HEK293 (cell line): Measurements from ENCODE around the gene C6orf47.

Source experiments
- EGR2 ChIP-seq: fragments of 450-650 bp; formaldehyde crosslinking; IDR thresholded peaks from 2 replicates; pipeline ENCODE4 v1.5.1; 2016; ENCODE audit warnings: low read depth, missing biosample characterization, missing genetic modification characterization
- ZNF37A ChIP-seq: fragments of 450-650 bp; IDR thresholded peaks from 2 replicates; pipeline ENCODE4 v1.5.1; 2018; ENCODE audit warnings: missing biosample characterization, missing genetic modification characterization
- ZNF433 ChIP-seq: fragments of 450-650 bp; formaldehyde crosslinking; IDR thresholded peaks from 2 replicates; pipeline ENCODE4 v1.5.1; 2016; ENCODE audit warnings: missing biosample characterization, missing genetic modification characterization, low read depth
- ZNF501 ChIP-seq: fragments of 450-650 bp; formaldehyde crosslinking; IDR thresholded peaks from 2 replicates; pipeline ENCODE4 v1.5.1; 2016; ENCODE audit warnings: missing biosample characterization, missing genetic modification characterization
- ZNF600 ChIP-seq: fragments of 450-650 bp; formaldehyde crosslinking; IDR thresholded peaks from 2 replicates; pipeline ENCODE4 v1.5.1; 2016; ENCODE audit warnings: missing biosample characterization, missing genetic modification characterization
- ZNF677 ChIP-seq: fragments of 450-650 bp; IDR thresholded peaks from 2 replicates; pipeline ENCODE4 v1.5.0; 2018; ENCODE audit warnings: missing biosample characterization, mild to moderate bottlenecking, missing genetic modification characterization, moderate library complexity
- ZNF785 ChIP-seq: fragments of 450-650 bp; formaldehyde crosslinking; IDR thresholded peaks from 2 replicates; pipeline ENCODE4 v1.5.1; 2016; ENCODE audit warnings: missing biosample characterization, missing genetic modification characterization
- ZSCAN30 ChIP-seq: fragments of 450-650 bp; IDR thresholded peaks from 2 replicates; pipeline ENCODE4 v1.5.1; 2018; ENCODE audit warnings: missing biosample characterization, mild to moderate bottlenecking, missing genetic modification characterization, moderate library complexity
- TF ChIP-seq, protein P1 (sequence below): fragments of 450-650 bp; formaldehyde crosslinking; IDR thresholded peaks from 2 replicates; pipeline ENCODE4 v1.5.1; 2017; ENCODE audit warnings: missing biosample characterization, missing genetic modification characterization
- TF ChIP-seq, protein P2 (sequence below): fragments of 450-650 bp; formaldehyde crosslinking; IDR thresholded peaks from 2 replicates; pipeline ENCODE4 v1.5.1; 2016; ENCODE audit warnings: missing biosample characterization, missing genetic modification characterization
- TF ChIP-seq, protein P3 (sequence below): fragments of 450-650 bp; formaldehyde crosslinking; IDR thresholded peaks from 2 replicates; pipeline ENCODE4 v1.5.1; 2016; ENCODE audit warnings: missing biosample characterization, missing genetic modification characterization
- TF ChIP-seq, protein P4 (sequence below): fragments of 450-650 bp; formaldehyde crosslinking; IDR thresholded peaks from 2 replicates; pipeline ENCODE4 v1.5.1; 2016; ENCODE audit warnings: missing biosample characterization, missing genetic modification characterization, borderline replicate concordance
- TF ChIP-seq, protein P5 (sequence below): fragments of 450-650 bp; formaldehyde crosslinking; IDR thresholded peaks from 2 replicates; pipeline ENCODE4 v1.5.1; 2017; ENCODE audit warnings: missing biosample characterization, missing genetic modification characterization
- TF ChIP-seq, protein P6 (sequence below): fragments of 450-650 bp; formaldehyde crosslinking; IDR thresholded peaks from 2 replicates; pipeline ENCODE4 v1.5.1; 2016; ENCODE audit warnings: missing biosample characterization, missing genetic modification characterization
- TF ChIP-seq, protein P7 (sequence below): fragments of 450-650 bp; formaldehyde crosslinking; IDR thresholded peaks from 2 replicates; pipeline ENCODE4 v1.5.1; 2017; ENCODE audit warnings: missing biosample characterization, missing genetic modification characterization
- TF ChIP-seq, protein P8 (sequence below): fragments of 450-650 bp; formaldehyde crosslinking; IDR thresholded peaks from 2 replicates; pipeline ENCODE4 v1.5.1; 2016; ENCODE audit warnings: missing biosample characterization, missing genetic modification characterization, low read depth

Gene C6orf47

DNA sequence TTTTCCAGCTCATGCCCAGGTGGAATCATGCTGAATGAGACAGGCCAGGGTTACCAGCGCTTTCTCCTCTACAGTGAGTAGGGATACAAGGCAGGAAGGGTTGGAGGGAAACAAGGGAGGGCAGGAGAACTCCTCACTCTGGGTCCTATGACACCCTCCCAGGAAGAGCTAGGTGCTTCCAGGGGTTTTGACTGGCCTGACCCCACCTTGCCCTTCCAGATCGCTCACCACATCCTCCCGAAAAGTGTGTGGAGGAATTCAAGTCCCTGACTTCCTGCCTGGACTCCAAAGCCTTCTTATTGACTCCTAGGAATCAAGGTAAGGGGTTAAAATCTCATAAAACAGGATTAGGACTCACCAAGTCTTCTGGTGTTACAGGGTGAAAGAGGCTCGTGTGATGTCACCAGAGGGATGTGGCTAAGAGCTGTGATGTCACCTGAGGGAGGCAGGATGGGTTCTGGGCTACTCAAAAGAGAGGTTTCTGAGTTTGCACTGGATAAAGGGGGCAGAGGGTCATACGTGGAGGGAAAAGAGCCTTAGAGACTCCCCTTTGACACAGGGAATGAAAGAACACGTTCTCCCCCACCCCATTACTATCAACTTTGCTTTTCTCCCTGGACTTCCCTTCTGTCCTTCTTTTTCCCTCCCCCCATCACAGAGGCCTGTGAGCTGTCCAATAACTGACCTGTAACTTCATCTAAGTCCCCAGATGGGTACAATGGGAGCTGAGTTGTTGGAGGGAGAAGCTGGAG is 3.0 kb downstream of the C6orf47 start (continued):
- TF ChIP-seq, protein P1, sequence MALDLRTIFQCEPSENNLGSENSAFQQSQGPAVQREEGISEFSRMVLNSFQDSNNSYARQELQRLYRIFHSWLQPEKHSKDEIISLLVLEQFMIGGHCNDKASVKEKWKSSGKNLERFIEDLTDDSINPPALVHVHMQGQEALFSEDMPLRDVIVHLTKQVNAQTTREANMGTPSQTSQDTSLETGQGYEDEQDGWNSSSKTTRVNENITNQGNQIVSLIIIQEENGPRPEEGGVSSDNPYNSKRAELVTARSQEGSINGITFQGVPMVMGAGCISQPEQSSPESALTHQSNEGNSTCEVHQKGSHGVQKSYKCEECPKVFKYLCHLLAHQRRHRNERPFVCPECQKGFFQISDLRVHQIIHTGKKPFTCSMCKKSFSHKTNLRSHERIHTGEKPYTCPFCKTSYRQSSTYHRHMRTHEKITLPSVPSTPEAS (tag by site-specific recombination): no peak
- TF ChIP-seq, protein P2, sequence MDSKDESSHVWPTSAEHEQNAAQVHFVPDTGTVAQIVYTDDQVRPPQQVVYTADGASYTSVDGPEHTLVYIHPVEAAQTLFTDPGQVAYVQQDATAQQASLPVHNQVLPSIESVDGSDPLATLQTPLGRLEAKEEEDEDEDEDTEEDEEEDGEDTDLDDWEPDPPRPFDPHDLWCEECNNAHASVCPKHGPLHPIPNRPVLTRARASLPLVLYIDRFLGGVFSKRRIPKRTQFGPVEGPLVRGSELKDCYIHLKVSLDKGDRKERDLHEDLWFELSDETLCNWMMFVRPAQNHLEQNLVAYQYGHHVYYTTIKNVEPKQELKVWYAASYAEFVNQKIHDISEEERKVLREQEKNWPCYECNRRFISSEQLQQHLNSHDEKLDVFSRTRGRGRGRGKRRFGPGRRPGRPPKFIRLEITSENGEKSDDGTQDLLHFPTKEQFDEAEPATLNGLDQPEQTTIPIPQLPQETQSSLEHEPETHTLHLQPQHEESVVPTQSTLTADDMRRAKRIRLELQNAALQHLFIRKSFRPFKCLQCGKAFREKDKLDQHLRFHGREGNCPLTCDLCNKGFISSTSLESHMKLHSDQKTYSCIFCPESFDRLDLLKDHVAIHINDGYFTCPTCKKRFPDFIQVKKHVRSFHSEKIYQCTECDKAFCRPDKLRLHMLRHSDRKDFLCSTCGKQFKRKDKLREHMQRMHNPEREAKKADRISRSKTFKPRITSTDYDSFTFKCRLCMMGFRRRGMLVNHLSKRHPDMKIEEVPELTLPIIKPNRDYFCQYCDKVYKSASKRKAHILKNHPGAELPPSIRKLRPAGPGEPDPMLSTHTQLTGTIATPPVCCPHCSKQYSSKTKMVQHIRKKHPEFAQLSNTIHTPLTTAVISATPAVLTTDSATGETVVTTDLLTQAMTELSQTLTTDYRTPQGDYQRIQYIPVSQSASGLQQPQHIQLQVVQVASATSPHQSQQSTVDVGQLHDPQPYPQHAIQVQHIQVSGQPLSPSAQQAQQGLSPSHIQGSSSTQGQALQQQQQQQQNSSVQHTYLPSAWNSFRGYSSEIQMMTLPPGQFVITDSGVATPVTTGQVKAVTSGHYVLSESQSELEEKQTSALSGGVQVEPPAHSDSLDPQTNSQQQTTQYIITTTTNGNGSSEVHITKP (tag by site-specific recombination): peak; percentile 84
- TF ChIP-seq, protein P3, sequence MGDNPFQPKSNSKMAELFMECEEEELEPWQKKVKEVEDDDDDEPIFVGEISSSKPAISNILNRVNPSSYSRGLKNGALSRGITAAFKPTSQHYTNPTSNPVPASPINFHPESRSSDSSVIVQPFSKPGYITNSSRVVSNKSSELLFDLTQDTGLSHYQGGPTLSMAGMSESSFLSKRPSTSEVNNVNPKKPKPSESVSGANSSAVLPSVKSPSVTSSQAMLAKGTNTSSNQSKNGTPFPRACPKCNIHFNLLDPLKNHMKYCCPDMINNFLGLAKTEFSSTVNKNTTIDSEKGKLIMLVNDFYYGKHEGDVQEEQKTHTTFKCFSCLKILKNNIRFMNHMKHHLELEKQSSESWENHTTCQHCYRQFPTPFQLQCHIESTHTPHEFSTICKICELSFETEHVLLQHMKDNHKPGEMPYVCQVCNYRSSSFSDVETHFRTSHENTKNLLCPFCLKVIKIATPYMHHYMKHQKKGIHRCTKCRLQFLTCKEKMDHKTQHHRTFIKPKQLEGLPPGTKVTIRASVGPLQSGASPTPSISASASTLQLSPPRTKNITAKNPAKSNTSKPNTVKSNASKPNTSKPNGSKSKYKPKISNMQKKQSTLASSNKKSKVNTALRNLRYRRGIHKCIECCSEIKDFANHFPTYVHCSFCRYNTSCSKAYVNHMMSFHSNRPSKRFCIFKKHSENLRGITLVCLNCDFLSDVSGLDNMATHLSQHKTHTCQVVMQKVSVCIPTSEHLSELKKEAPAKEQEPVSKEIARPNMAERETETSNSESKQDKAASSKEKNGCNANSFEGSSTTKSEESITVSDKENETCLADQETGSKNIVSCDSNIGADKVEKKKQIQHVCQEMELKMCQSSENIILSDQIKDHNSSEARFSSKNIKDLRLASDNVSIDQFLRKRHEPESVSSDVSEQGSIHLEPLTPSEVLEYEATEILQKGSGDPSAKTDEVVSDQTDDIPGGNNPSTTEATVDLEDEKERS (tag by site-specific recombination): no peak
- no peak for TF ChIP-seq ZNF677
- TF ChIP-seq ZNF37A (tag by site-specific recombination): no peak
- TF ChIP-seq, protein P4, sequence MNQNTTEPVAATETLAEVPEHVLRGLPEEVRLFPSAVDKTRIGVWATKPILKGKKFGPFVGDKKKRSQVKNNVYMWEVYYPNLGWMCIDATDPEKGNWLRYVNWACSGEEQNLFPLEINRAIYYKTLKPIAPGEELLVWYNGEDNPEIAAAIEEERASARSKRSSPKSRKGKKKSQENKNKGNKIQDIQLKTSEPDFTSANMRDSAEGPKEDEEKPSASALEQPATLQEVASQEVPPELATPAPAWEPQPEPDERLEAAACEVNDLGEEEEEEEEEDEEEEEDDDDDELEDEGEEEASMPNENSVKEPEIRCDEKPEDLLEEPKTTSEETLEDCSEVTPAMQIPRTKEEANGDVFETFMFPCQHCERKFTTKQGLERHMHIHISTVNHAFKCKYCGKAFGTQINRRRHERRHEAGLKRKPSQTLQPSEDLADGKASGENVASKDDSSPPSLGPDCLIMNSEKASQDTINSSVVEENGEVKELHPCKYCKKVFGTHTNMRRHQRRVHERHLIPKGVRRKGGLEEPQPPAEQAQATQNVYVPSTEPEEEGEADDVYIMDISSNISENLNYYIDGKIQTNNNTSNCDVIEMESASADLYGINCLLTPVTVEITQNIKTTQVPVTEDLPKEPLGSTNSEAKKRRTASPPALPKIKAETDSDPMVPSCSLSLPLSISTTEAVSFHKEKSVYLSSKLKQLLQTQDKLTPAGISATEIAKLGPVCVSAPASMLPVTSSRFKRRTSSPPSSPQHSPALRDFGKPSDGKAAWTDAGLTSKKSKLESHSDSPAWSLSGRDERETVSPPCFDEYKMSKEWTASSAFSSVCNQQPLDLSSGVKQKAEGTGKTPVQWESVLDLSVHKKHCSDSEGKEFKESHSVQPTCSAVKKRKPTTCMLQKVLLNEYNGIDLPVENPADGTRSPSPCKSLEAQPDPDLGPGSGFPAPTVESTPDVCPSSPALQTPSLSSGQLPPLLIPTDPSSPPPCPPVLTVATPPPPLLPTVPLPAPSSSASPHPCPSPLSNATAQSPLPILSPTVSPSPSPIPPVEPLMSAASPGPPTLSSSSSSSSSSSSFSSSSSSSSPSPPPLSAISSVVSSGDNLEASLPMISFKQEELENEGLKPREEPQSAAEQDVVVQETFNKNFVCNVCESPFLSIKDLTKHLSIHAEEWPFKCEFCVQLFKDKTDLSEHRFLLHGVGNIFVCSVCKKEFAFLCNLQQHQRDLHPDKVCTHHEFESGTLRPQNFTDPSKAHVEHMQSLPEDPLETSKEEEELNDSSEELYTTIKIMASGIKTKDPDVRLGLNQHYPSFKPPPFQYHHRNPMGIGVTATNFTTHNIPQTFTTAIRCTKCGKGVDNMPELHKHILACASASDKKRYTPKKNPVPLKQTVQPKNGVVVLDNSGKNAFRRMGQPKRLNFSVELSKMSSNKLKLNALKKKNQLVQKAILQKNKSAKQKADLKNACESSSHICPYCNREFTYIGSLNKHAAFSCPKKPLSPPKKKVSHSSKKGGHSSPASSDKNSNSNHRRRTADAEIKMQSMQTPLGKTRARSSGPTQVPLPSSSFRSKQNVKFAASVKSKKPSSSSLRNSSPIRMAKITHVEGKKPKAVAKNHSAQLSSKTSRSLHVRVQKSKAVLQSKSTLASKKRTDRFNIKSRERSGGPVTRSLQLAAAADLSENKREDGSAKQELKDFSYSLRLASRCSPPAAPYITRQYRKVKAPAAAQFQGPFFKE (tag by site-specific recombination): no peak
- TF ChIP-seq, protein P5, sequence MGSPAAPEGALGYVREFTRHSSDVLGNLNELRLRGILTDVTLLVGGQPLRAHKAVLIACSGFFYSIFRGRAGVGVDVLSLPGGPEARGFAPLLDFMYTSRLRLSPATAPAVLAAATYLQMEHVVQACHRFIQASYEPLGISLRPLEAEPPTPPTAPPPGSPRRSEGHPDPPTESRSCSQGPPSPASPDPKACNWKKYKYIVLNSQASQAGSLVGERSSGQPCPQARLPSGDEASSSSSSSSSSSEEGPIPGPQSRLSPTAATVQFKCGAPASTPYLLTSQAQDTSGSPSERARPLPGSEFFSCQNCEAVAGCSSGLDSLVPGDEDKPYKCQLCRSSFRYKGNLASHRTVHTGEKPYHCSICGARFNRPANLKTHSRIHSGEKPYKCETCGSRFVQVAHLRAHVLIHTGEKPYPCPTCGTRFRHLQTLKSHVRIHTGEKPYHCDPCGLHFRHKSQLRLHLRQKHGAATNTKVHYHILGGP (tag by site-specific recombination): no peak
- TF ChIP-seq, protein P6, sequence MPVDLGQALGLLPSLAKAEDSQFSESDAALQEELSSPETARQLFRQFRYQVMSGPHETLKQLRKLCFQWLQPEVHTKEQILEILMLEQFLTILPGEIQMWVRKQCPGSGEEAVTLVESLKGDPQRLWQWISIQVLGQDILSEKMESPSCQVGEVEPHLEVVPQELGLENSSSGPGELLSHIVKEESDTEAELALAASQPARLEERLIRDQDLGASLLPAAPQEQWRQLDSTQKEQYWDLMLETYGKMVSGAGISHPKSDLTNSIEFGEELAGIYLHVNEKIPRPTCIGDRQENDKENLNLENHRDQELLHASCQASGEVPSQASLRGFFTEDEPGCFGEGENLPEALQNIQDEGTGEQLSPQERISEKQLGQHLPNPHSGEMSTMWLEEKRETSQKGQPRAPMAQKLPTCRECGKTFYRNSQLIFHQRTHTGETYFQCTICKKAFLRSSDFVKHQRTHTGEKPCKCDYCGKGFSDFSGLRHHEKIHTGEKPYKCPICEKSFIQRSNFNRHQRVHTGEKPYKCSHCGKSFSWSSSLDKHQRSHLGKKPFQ (tag by site-specific recombination): no peak
- TF ChIP-seq ZNF501 (tag by site-specific recombination): no peak
- TF ChIP-seq EGR2: no peak
- no peak for TF ChIP-seq ZSCAN30 (tag by site-specific recombination)
- no peak for TF ChIP-seq ZNF433 (tag by site-specific recombination)
- peak; percentile 70 for TF ChIP-seq ZNF600 (tag by site-specific recombination)
- TF ChIP-seq, protein P7, sequence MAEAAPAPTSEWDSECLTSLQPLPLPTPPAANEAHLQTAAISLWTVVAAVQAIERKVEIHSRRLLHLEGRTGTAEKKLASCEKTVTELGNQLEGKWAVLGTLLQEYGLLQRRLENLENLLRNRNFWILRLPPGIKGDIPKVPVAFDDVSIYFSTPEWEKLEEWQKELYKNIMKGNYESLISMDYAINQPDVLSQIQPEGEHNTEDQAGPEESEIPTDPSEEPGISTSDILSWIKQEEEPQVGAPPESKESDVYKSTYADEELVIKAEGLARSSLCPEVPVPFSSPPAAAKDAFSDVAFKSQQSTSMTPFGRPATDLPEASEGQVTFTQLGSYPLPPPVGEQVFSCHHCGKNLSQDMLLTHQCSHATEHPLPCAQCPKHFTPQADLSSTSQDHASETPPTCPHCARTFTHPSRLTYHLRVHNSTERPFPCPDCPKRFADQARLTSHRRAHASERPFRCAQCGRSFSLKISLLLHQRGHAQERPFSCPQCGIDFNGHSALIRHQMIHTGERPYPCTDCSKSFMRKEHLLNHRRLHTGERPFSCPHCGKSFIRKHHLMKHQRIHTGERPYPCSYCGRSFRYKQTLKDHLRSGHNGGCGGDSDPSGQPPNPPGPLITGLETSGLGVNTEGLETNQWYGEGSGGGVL (tag by site-specific recombination): peak; percentile 84
- no peak for TF ChIP-seq ZNF785 (tag by site-specific recombination)
- TF ChIP-seq, protein P8, sequence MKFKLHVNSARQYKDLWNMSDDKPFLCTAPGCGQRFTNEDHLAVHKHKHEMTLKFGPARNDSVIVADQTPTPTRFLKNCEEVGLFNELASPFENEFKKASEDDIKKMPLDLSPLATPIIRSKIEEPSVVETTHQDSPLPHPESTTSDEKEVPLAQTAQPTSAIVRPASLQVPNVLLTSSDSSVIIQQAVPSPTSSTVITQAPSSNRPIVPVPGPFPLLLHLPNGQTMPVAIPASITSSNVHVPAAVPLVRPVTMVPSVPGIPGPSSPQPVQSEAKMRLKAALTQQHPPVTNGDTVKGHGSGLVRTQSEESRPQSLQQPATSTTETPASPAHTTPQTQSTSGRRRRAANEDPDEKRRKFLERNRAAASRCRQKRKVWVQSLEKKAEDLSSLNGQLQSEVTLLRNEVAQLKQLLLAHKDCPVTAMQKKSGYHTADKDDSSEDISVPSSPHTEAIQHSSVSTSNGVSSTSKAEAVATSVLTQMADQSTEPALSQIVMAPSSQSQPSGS: peak; percentile 89
